KMS-11 (cell line): ENCODE results near the gene PMEPA1.

ENCODE experiments used
- H2AFZ ChIP-seq: fragments of 200-600 bp; sonication (generic); 2 replicates; pipeline ENCODE4 v1.6.1; 2016; ENCODE audit warnings: antibody characterized with exemption, mixed run types, low read depth
- H3K27ac ChIP-seq: fragments of 200-600 bp; sonication (generic); 2 replicates; pipeline ENCODE4 v1.6.1; 2016; ENCODE audit warnings: mild to moderate bottlenecking, mixed run types
- H3K27me3 ChIP-seq: fragments of 200-600 bp; sonication (generic); 2 replicates; pipeline ENCODE4 v1.6.1; 2017; ENCODE audit warnings: mild to moderate bottlenecking, low read depth, mixed run types, moderate library complexity; ENCODE audit not compliant: insufficient read depth
- H3K36me3 ChIP-seq: fragments of 200-600 bp; sonication (generic); 2 replicates; pipeline ENCODE4 v1.6.1; 2017; ENCODE audit warnings: mild to moderate bottlenecking, mixed run types; ENCODE audit not compliant: insufficient read depth
- H3K4me1 ChIP-seq: fragments of 200-600 bp; sonication (generic); 2 replicates; pipeline ENCODE4 v1.6.1; 2016; ENCODE audit warnings: mild to moderate bottlenecking, low read depth, mixed run types; ENCODE audit not compliant: poor library complexity, severe bottlenecking
- H3K4me2 ChIP-seq: fragments of 200-600 bp; sonication (generic); 2 replicates; pipeline ENCODE4 v1.7.0; 2016; ENCODE audit warnings: mild to moderate bottlenecking, mixed run types
- H3K4me3 ChIP-seq: fragments of 200-600 bp; sonication (generic); IDR thresholded peaks from 2 replicates; pipeline ENCODE4 v1.6.1; 2017; ENCODE audit warnings: low read depth, low read length, mixed read lengths; ENCODE audit not compliant: insufficient read depth
- H3K79me2 ChIP-seq: fragments of 200-600 bp; sonication (generic); 2 replicates; pipeline ENCODE4 v1.6.1; 2016; ENCODE audit warnings: low read depth, mixed run types; ENCODE audit not compliant: insufficient read depth
- H3K9ac ChIP-seq: fragments of 200-600 bp; sonication (generic); 2 replicates; pipeline ENCODE4 v1.6.1; 2016; ENCODE audit warnings: mild to moderate bottlenecking, mixed run types
- H4K20me1 ChIP-seq: fragments of 200-600 bp; sonication (generic); 2 replicates; pipeline ENCODE4 v1.6.1; 2016; ENCODE audit warnings: mild to moderate bottlenecking, mixed run types; ENCODE audit not compliant: insufficient read depth
- CTCF ChIP-seq: fragments of 200-600 bp; sonication (generic); conservative IDR thresholded peaks from 2 replicates; pipeline ENCODE4 v1.6.1; 2017; ENCODE audit warnings: low read depth, mild to moderate bottlenecking, antibody characterized with exemption, low read length, moderate library complexity, mixed read lengths

The PMEPA1 gene

GRCh38 chr20:57703013-57703412 lies 6.8 kb downstream of the PMEPA1 start:
- Histone ChIP-seq H3K9ac (no peak overlapping the region), H3K27me3 (no peaks in the 10 kb centered on the region), H3K4me1 (no peaks in the 10 kb centered on the region), H3K36me3 (no peaks in the 10 kb centered on the region), H3K4me2 (no peak overlapping the region), H3K79me2 (no peaks in the 10 kb centered on the region; the same call in 1 of the 2 replicates), H4K20me1 (no peaks in the 10 kb centered on the region), H3K27ac (no peak overlapping the region), H2AFZ (no peak overlapping the region), H3K4me3 (no peak overlapping the region)
- no peak for TF ChIP-seq CTCF

- no peak overlapping the region for H2AFZ ChIP-seq
- H3K4me1 ChIP-seq = no peaks in the 10 kb centered on the region
- no peak overlapping the region for H3K9ac ChIP-seq
- H3K4me2 ChIP-seq = no peak overlapping the region
- no peak overlapping the region for H3K27ac ChIP-seq
- H3K27me3 ChIP-seq = no peaks in the 10 kb centered on the region
- H3K79me2 ChIP-seq = no peaks in the 10 kb centered on the region; the same call in 1 of the 2 replicates
- H4K20me1 ChIP-seq = no peaks in the 10 kb centered on the region
- H3K4me3 ChIP-seq = no peak overlapping the region
- no peaks in the 10 kb centered on the region for H3K36me3 ChIP-seq
- TF ChIP-seq CTCF = no peak
Measured at GRCh38 chr20:57702521-57702920, 7.3 kb downstream of the PMEPA1 start.

GRCh38 chr20:57702091-57702490 lies 7.7 kb downstream of the PMEPA1 start:
- Histone ChIP-seq H2AFZ (no peak overlapping the region), H3K36me3 (no peaks in the 10 kb centered on the region), H3K9ac (no peak overlapping the region), H3K79me2 (no peaks in the 10 kb centered on the region; the same call in 1 of the 2 replicates), H3K27me3 (no peaks in the 10 kb centered on the region), H3K4me2 (no peak overlapping the region), H3K4me1 (no peaks in the 10 kb centered on the region), H4K20me1 (no peaks in the 10 kb centered on the region), H3K4me3 (no peak overlapping the region), H3K27ac (no peak overlapping the region)
- TF ChIP-seq CTCF = no peak

GRCh38 chr20:57701651-57702050 lies 8.2 kb downstream of the PMEPA1 start:
- Histone ChIP-seq H3K4me2 (no peak overlapping the region), H3K36me3 (no peaks in the 10 kb centered on the region), H2AFZ (no peak overlapping the region), H4K20me1 (no peaks in the 10 kb centered on the region), H3K27me3 (no peaks in the 10 kb centered on the region), H3K27ac (no peak overlapping the region), H3K4me1 (no peaks in the 10 kb centered on the region), H3K9ac (no peak overlapping the region), H3K79me2 (no peaks in the 10 kb centered on the region; the same call in 1 of the 2 replicates), H3K4me3 (no peak overlapping the region)
- TF ChIP-seq CTCF = no peak
